Measurements from ENCODE around the gene COX7B2.

The COX7B2 gene

GRCh38 chr4:46886711-46887110 is 22.3 kb downstream of the COX7B2 start:
- H3K9ac ChIP-seq (ENCODE audit: low read length) = no peak overlapping the region
- H3K4me3 ChIP-seq (ENCODE audit: insufficient read depth, low read length, poor library complexity, severe bottlenecking) = no peak overlapping the region
- no peaks in the 10 kb centered on the region for H3K9me3 ChIP-seq (ENCODE audit: insufficient read depth, low read length)
- H2AFZ ChIP-seq (ENCODE audit: low read depth, low read length, severe bottlenecking) = no peak overlapping the region
- H4K20me1 ChIP-seq (ENCODE audit: low read depth, low read length) = no peaks in the 10 kb centered on the region
- no peaks in the 10 kb centered on the region for H3K79me2 ChIP-seq (ENCODE audit: insufficient read depth, low read length)
- TF ChIP-seq CTCF (IDR thresholded peaks at IDR 0.05; ENCODE audit: insufficient read depth, low read length, poor library complexity, severe bottlenecking) = no peak
- TF ChIP-seq EZH2phosphoT487 (conservative IDR thresholded peaks at IDR 0.05; ENCODE audit: low read length) = no peak
- H3K9me2 ChIP-seq (replicated peaks; ENCODE audit: insufficient read depth, low read length) = no peaks in the 10 kb centered on the region
- H3K27me3 ChIP-seq (ENCODE audit: low read length) = no peaks in the 10 kb centered on the region
- no peak overlapping the region for H3K4me2 ChIP-seq (ENCODE audit: low read depth, low read length, poor library complexity, severe bottlenecking)
- no peaks in the 10 kb centered on the region for H3K36me3 ChIP-seq (ENCODE audit: low read length)
- H3K27ac ChIP-seq (ENCODE audit: low read depth, low read length) = no peak overlapping the region
- no peaks in the 10 kb centered on the region for H3F3A ChIP-seq (ENCODE audit: insufficient read depth)

- no peaks in the 10 kb centered on the region for H3K27me3 ChIP-seq (ENCODE audit: low read length)
- no peaks in the 10 kb centered on the region for H3K79me2 ChIP-seq (ENCODE audit: insufficient read depth, low read length)
- no peaks in the 10 kb centered on the region for H3K9me2 ChIP-seq (replicated peaks; ENCODE audit: insufficient read depth, low read length)
- H3F3A ChIP-seq (ENCODE audit: insufficient read depth) = no peaks in the 10 kb centered on the region
- no peaks in the 10 kb centered on the region for H3K9me3 ChIP-seq (ENCODE audit: insufficient read depth, low read length)
- H3K9ac ChIP-seq (ENCODE audit: low read length) = no peak overlapping the region
- no peak overlapping the region for H2AFZ ChIP-seq (ENCODE audit: low read depth, low read length, severe bottlenecking)
- H3K27ac ChIP-seq (ENCODE audit: low read depth, low read length) = no peak overlapping the region
- TF ChIP-seq EZH2phosphoT487 (conservative IDR thresholded peaks at IDR 0.05; ENCODE audit: low read length) (no peak), CTCF (IDR thresholded peaks at IDR 0.05; ENCODE audit: insufficient read depth, low read length, poor library complexity, severe bottlenecking) (no peak)
- H3K36me3 ChIP-seq (ENCODE audit: low read length) = no peaks in the 10 kb centered on the region
- no peak overlapping the region for H3K4me2 ChIP-seq (ENCODE audit: low read depth, low read length, poor library complexity, severe bottlenecking)
- H3K4me3 ChIP-seq (ENCODE audit: insufficient read depth, low read length, poor library complexity, severe bottlenecking) = no peak overlapping the region
- no peaks in the 10 kb centered on the region for H4K20me1 ChIP-seq (ENCODE audit: low read depth, low read length)
These were observed 30.4 kb downstream of the COX7B2 start for GRCh38 chr4:46878641-46879040.

GRCh38 chr4:46874811-46875210 is 34.2 kb downstream of the COX7B2 start:
- Histone ChIP-seq H3K27ac (ENCODE audit: low read depth, low read length) (no peak overlapping the region), H3K27me3 (ENCODE audit: low read length) (no peaks in the 10 kb centered on the region), H3K4me2 (ENCODE audit: low read depth, low read length, poor library complexity, severe bottlenecking) (no peak overlapping the region), H3K9ac (ENCODE audit: low read length) (no peak overlapping the region), H3K4me3 (ENCODE audit: insufficient read depth, low read length, poor library complexity, severe bottlenecking) (no peak overlapping the region), H3K79me2 (ENCODE audit: insufficient read depth, low read length) (no peaks in the 10 kb centered on the region), H4K20me1 (ENCODE audit: low read depth, low read length) (no peaks in the 10 kb centered on the region), H3F3A (ENCODE audit: insufficient read depth) (no peaks in the 10 kb centered on the region), H3K36me3 (ENCODE audit: low read length) (no peaks in the 10 kb centered on the region), H2AFZ (ENCODE audit: low read depth, low read length, severe bottlenecking) (no peak overlapping the region), H3K9me3 (ENCODE audit: insufficient read depth, low read length) (no peaks in the 10 kb centered on the region), H3K9me2 (replicated peaks; ENCODE audit: insufficient read depth, low read length) (no peaks in the 10 kb centered on the region)
- TF ChIP-seq CTCF (IDR thresholded peaks at IDR 0.05; ENCODE audit: insufficient read depth, low read length, poor library complexity, severe bottlenecking) = no peak
- TF ChIP-seq EZH2phosphoT487 (conservative IDR thresholded peaks at IDR 0.05; ENCODE audit: low read length) = no peak

Measured in SU-DHL-6 (cell line).